ENCODE data around the gene TMIGD3.

DNA sequence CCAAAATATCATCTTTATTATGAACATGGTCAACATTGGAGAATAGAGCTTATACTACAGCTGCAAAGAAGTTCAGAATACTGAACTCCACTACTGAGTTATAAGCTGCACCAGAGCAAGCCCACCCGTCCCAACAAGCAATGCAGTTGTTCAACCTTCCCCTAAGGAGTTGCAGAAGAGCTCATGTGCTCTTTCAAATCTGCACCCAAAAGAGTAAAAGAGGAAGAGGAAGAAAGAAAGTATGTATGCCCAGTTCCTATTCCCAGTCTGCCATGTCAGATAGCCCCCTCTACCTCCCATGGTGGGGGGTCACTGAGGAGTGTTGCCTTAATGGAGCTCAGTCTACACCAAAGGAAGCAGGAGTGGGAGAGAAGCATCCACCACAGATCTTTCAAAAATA lies 22.8 kb downstream of the TMIGD3 start:
- TF ChIP-seq, protein P1, sequence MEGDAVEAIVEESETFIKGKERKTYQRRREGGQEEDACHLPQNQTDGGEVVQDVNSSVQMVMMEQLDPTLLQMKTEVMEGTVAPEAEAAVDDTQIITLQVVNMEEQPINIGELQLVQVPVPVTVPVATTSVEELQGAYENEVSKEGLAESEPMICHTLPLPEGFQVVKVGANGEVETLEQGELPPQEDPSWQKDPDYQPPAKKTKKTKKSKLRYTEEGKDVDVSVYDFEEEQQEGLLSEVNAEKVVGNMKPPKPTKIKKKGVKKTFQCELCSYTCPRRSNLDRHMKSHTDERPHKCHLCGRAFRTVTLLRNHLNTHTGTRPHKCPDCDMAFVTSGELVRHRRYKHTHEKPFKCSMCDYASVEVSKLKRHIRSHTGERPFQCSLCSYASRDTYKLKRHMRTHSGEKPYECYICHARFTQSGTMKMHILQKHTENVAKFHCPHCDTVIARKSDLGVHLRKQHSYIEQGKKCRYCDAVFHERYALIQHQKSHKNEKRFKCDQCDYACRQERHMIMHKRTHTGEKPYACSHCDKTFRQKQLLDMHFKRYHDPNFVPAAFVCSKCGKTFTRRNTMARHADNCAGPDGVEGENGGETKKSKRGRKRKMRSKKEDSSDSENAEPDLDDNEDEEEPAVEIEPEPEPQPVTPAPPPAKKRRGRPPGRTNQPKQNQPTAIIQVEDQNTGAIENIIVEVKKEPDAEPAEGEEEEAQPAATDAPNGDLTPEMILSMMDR (IDR thresholded peaks at IDR 0.05) = no peak
- TF ChIP-seq EP300 (IDR thresholded peaks at IDR 0.05) = no peak

All from stomach (tissue), 4 donors.